ENCODE results near the gene FCN1. TPM values are rescaled to one million over a fixed set of nuclear protein-coding genes. Genes with fewer than 3 reads are reported as not detected.

The FCN1 gene
- total RNA-seq, 1 experiment from 2014 or later: not detected

GRCh38 chr9:134915046-134915985 lies 2.4 kb downstream of the FCN1 start:
- Histone ChIP-seq H4K20me1 (ENCODE audit: low read length) (no peaks in the 10 kb centered on the region), H3K4me2 (ENCODE audit: low read length) (no peak overlapping the region), H3K27me3 (ENCODE audit: low read length) (peaks cover 15% of the 10 kb centered on the region), H3K4me3 (ENCODE audit: low read length) (no peak overlapping the region), H3K27ac (ENCODE audit: low read length) (no peak overlapping the region), H3K9ac (ENCODE audit: low read length) (no peak overlapping the region), H3K9me2 (replicated peaks; ENCODE audit: low read length) (no peaks in the 10 kb centered on the region), H2AFZ (ENCODE audit: low read length) (no peak overlapping the region), H3K79me2 (ENCODE audit: low read length) (no peaks in the 10 kb centered on the region), H3F3A (ENCODE audit: low read length, unreplicated experiment) (no peaks in the 10 kb centered on the region), H3K9me3 (ENCODE audit: low read length) (no peaks in the 10 kb centered on the region), H3K4me1 (ENCODE audit: insufficient read depth, low read length) (no peaks in the 10 kb centered on the region), H3K36me3 (ENCODE audit: low read depth, low read length) (no peaks in the 10 kb centered on the region)
- CTCF ChIA-PET: no interaction called here
- ATAC-seq: no peak
- intact Hi-C loops (cut with micrococcal nuclease): no loop called here
- TF ChIP-seq EZH2 (IDR thresholded peaks at IDR 0.05; ENCODE audit: low read length, unreplicated experiment) (no peak), CTCF (conservative IDR thresholded peaks at IDR 0.05; ENCODE audit: low read depth, low read length) (no peak), EZH2phosphoT487 (IDR thresholded peaks at IDR 0.05; ENCODE audit: borderline replicate concordance, low read length) (no peak)
- POLR2A ChIA-PET (ENCODE audit: unreplicated experiment): no interaction called here
- no TSS peak for BruUV-seq (replicated peaks)
- no peak for DNase-seq

GRCh38 chr9:134914501-134914834 lies 3.2 kb downstream of the FCN1 start:
- TF ChIP-seq CTCF (conservative IDR thresholded peaks at IDR 0.05; ENCODE audit: low read depth, low read length) (no peak), EZH2 (IDR thresholded peaks at IDR 0.05; ENCODE audit: low read length, unreplicated experiment) (no peak)
- no TSS peak for BruUV-seq (replicated peaks)
- POLR2A ChIA-PET (ENCODE audit: unreplicated experiment): no interaction called here

More at GRCh38 chr9:134914501-134914834, 3.2 kb downstream of the FCN1 start:
- Histone ChIP-seq H3K4me1 (ENCODE audit: insufficient read depth, low read length) (no peaks in the 10 kb centered on the region), H3F3A (ENCODE audit: low read length, unreplicated experiment) (no peaks in the 10 kb centered on the region), H3K27me3 (ENCODE audit: low read length) (peaks cover 15% of the 10 kb centered on the region), H3K36me3 (ENCODE audit: low read depth, low read length) (no peaks in the 10 kb centered on the region), H3K9me3 (ENCODE audit: low read length) (no peaks in the 10 kb centered on the region), H2AFZ (ENCODE audit: low read length) (no peak overlapping the region), H3K4me3 (ENCODE audit: low read length) (no peak overlapping the region), H3K9ac (ENCODE audit: low read length) (no peak overlapping the region), H3K27ac (ENCODE audit: low read length) (no peak overlapping the region), H4K20me1 (ENCODE audit: low read length) (no peaks in the 10 kb centered on the region), H3K9me2 (replicated peaks; ENCODE audit: low read length) (no peaks in the 10 kb centered on the region), H3K79me2 (ENCODE audit: low read length) (no peaks in the 10 kb centered on the region), H3K4me2 (ENCODE audit: low read length) (no peak overlapping the region)
- DNase-seq (no peak), ATAC-seq (no peak)
- CTCF ChIA-PET: no interaction called here
- intact Hi-C loops (cut with micrococcal nuclease): no loop called here
